ENCODE results near the gene SENP5. TPM values are rescaled to one million over a fixed set of nuclear protein-coding genes. Genes with fewer than 3 reads are reported as not detected.

Gene SENP5
- total and polyA plus RNA-seq, 9 of the 15 experiments (the other 6 are each of a cell fraction or from before 2014, with no cell fraction given), result 18.3 to 59.7 (median 35.8) TPM

- peak; percentile 59; the same call in 1 of the 2 replicates for TF ChIP-seq ATF3 (IDR thresholded peaks at IDR 0.05)
- no peak; the same call in 1 of the 2 replicates for TF ChIP-seq ATF3 (CRISPR knock-in tag; conservative IDR thresholded peaks at IDR 0.05)
- TF ChIP-seq UBTF (IDR thresholded peaks at IDR 0.05; ENCODE audit: borderline replicate concordance in 1 of 2, low read depth in 2 of 2, low read length in 2 of 2), result no peak
- TF ChIP-seq ZFP36 (IDR thresholded peaks at IDR 0.05; ENCODE audit: low read depth, low read length, partially characterized antibody), result no peak
- peak; percentile 96 for TF ChIP-seq ZNF75A (CRISPR knock-in tag; IDR thresholded peaks at IDR 0.05)
- peak; percentile 76; the same call in 1 of the 2 replicates for TF ChIP-seq LARP7 (IDR thresholded peaks at IDR 0.05)
- TF ChIP-seq FOXJ2 (tag; IDR thresholded peaks at IDR 0.05), result peak; percentile 88
- TF ChIP-seq ELF1 (tag; IDR thresholded peaks at IDR 0.05), result peak; percentile 83
- TF ChIP-seq SP1 (CRISPR knock-in tag; IDR thresholded peaks at IDR 0.05), result no peak
- TF ChIP-seq E2F5 (CRISPR knock-in tag; IDR thresholded peaks at IDR 0.05), result no peak
- TF ChIP-seq RBM17 (IDR thresholded peaks at IDR 0.05; ENCODE audit: borderline replicate concordance, low read depth, low read length), result no peak
- TF ChIP-seq TAL1 (IDR thresholded peaks at IDR 0.05), result no peak
- TF ChIP-seq HCFC1 (IDR thresholded peaks at IDR 0.05; ENCODE audit: low read depth, low read length), result peak; percentile 7; the same call in 1 of the 2 replicates
- peak; percentile 100 for TF ChIP-seq ZNF395 (CRISPR knock-in tag; IDR thresholded peaks at IDR 0.05)
- no peak for TF ChIP-seq CREBBP (IDR thresholded peaks at IDR 0.05; ENCODE audit: low read depth, low read length)
- TF ChIP-seq SNIP1 (IDR thresholded peaks at IDR 0.05; ENCODE audit: low read depth), result no peak
- peak; percentile 95 for TF ChIP-seq ZNF134 (CRISPR knock-in tag; conservative IDR thresholded peaks at IDR 0.05)
- TF ChIP-seq BDP1 (IDR thresholded peaks at IDR 0.05; ENCODE audit: insufficient read depth, insufficient read length), result no peak
- TF ChIP-seq TAF15 (IDR thresholded peaks at IDR 0.05; ENCODE audit: low read depth, low read length), result no peak
- TF ChIP-seq CEBPG (CRISPR knock-in tag; IDR thresholded peaks at IDR 0.05), result peak; percentile 66; the same call in 1 of the 2 replicates
- TF ChIP-seq CEBPG (tag; conservative IDR thresholded peaks at IDR 0.05 in 1 of 2, IDR thresholded peaks at IDR 0.05 in 1 of 2), result peak in 1 of 2 experiments; percentile 77; a peak in 3 of 4 replicates
- TF ChIP-seq ZNF584 (CRISPR knock-in tag; IDR thresholded peaks at IDR 0.05; ENCODE audit: low read depth), result peak; percentile 100
These were observed 24.9 kb upstream of the SENP5 start (continued) for GRCh38 chr3:196842567-196843434.

Data from K562 (cell line).